ENCODE measurements around the gene KCNQ2.

GRCh38 chr20:63402860-63403220 lies 69.6 kb downstream of the KCNQ2 start:
- TF ChIP-seq POLR2A (IDR thresholded peaks at IDR 0.05), result no peak
- no peak for TF ChIP-seq CTCF (IDR thresholded peaks at IDR 0.05)

Data from testis (tissue), 2 donors.